Sciatic nerve (tissue), 2 donors: Measurements from ENCODE around the gene CLNK. TPM values are rescaled to one million over a fixed set of nuclear protein-coding genes. Genes with fewer than 3 reads are reported as not detected.

Experiments used
- ATAC-seq: fragments of 200-7000 bp; cut with Tn5 transposase; one replicate; pipeline ENCODE4 v1.9.1; 2020; ENCODE audit warnings: mild to moderate bottlenecking, moderate library complexity
- DNase-seq: peaks from one replicate; pipeline ENCODE4 v3.0.0-alpha.2; 2020; ENCODE audit warnings: low spot score
- intact Hi-C: fragments of 100-400 bp; cut with DNase I; formaldehyde crosslinking; loops from one replicate; pipeline ENCODE4 v1.14.2; 2022
- total RNA-seq: library from RNA; stranded (reverse); fragmentation: NEBNext Ultra II Directional; extraction: Animal tissue kit (Norgen Biotek cat#: 25700); gene quantifications from one replicate; pipeline ENCODE4 v1.2.1, GENCODE V29; 2021
- donor health status: DM: no; HTN: no; CAD: no.
- donor health status: DM: no; HTN: no; CAD: no.

CLNK gene, protein sequence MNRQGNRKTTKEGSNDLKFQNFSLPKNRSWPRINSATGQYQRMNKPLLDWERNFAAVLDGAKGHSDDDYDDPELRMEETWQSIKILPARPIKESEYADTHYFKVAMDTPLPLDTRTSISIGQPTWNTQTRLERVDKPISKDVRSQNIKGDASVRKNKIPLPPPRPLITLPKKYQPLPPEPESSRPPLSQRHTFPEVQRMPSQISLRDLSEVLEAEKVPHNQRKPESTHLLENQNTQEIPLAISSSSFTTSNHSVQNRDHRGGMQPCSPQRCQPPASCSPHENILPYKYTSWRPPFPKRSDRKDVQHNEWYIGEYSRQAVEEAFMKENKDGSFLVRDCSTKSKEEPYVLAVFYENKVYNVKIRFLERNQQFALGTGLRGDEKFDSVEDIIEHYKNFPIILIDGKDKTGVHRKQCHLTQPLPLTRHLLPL
- not detected for total RNA-seq

DNA sequence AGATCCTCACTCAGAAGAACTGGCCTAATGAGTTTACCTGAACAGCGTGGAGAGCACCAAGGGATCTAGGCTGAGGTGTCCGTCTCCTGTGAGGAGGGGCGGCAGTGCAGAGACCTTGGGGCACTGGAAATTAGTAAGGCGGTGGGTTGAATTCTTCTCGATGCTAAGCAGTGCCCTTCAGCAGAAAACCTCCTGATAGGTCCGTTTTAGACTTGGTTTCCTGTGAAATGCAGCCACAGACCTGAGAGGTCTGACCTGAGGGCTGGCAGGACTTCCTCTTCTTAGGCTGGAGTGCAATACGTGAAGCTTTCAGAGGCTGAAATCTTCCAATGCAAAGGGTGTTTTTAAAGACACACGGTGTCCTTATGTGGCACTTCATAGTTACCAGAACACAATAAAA is at the start of gene CLNK:
Gene CLNK (minus strand): TSS at position 138 of the 400 bp plus-strand sequence. CDS start 16,899 bp downstream, outside the sequence.
- ATAC-seq: no peak
- intact Hi-C loops: no loop called here
- no peak for DNase-seq

DNA sequence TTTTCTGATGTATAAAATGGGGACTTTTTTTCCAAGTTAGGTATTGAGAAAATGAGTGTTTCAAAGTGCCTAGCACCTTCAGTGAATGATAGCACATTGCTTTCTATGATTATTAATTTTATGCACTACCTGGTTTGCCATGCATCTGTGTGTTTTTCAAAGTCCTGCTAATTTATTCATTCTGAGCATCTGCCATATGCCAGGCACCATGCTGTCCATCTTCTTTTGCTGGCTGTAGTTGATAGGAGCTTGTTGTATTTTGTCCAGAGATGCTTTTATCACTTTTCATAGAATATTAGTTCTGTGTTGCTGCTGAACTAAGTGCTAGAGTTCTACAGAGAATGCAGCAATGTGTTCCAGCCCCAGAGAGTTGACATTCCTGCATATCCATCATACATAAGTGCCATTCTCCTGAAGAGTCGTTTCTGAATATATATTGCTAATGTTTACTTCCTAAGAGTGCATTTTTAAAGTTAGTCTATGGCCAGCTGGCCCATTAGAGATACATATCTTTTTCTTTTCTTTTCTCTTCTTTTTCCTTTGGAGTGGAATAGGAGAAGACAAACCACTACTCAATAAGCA is 49.0 kb upstream of the CLNK start:
- no peak for ATAC-seq
- intact Hi-C loops: no loop called here

DNA sequence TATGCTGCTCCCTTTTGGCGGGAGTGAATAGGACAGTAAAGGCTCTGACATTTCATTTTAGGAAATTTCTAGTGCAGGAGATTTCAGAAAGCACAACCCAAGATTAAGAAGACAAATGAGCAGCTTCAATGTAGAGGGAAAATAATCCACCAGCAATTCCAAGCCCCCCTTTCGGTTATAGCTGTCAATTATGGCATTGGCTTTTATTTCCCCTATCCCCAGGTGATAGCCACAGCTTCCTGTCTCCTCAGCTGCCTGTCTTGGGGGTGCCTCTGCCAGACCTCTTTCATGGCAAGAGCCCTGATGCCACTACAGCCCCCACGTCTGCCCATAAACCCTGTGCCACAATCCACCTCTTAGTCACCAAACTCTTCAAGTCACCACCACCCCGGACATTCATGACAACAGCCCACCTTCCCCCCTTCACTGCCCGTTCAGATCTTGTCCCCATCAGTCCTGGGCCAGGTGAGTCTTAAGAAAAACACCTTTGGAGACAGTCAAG is 48.4 kb upstream of the CLNK start:
- intact Hi-C loops: no loop called here

More for the DNA sequence above, 49.0 kb upstream of the CLNK start:
- DNase-seq: no peak

DNA sequence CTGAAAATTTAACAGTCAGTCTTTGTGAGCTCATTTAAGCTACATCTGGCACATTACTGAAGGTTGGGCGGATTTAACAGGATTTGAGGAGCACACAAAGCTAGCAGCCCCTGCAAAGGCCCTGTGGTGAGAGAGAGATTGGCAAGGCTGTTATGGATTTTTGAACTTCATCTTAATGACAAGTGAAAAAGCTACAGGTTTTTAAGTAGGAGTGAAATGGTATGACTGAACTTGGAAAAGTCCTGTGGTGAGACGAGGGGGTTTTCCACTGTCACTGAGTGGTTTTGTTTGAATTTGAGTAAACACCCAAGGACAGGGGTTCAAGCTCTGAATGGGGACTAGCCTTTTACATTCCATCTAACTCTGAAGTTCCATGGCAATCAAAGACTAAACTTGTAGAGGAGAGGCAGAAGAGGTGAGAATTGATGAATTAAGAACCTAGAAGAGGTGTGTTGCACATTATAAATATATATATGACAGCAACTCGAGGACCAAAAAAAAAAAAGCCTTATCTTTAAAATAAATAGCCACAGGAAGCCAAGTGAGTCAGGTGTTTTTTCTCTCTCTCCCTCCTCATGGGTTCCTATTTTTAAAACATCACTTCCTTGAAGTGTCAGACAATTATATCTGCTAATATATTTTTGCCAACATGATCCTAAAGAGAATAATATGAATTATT is 47.8 kb upstream of the CLNK start:
- ATAC-seq (no peak), DNase-seq (no peak)
- intact Hi-C loops: no loop called here

More for the DNA sequence above, 48.4 kb upstream of the CLNK start:
- DNase-seq (no peak), ATAC-seq (no peak)

DNA sequence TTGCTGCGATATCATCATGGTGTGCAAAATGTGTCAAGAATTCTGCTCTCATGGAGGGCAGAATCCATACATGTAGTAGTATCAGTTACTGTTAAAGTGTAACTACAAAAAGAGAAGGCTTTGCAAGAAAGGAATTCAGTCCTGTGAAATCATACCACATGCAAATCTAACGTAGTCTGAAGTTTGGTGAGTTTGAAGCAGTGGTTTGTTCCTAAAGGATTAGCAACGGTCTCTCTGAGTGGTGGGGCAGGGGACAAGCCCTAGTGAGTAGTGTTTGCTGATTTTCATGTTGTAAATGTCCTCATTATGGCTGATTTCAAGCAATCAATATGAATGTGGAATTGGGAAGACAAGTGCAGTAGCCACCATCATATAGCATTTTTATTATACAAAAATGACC is 47.1 kb upstream of the CLNK start:
- DNase-seq: no peak
- intact Hi-C loops: no loop called here
- ATAC-seq: no peak

DNA sequence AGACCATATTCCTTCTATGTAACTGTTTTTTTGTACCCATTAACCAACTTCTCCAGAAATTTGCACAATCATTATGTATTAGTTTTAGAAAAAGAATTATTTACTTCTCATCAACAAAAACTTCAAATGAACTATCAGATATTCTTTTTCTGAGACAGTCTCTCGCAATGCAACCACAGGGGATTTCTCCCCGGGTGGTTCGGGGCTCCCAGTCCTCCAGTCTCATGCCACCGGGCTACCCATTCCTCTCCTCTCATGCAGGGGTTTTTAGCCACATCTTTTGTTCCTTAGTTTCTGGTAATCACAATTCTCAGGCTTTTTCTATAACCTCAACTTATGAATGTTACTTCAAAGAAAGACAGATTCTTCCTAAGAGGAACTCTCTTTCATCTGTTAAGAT is 46.6 kb upstream of the CLNK start:
- intact Hi-C loops: no loop called here
- ATAC-seq: no peak

DNA sequence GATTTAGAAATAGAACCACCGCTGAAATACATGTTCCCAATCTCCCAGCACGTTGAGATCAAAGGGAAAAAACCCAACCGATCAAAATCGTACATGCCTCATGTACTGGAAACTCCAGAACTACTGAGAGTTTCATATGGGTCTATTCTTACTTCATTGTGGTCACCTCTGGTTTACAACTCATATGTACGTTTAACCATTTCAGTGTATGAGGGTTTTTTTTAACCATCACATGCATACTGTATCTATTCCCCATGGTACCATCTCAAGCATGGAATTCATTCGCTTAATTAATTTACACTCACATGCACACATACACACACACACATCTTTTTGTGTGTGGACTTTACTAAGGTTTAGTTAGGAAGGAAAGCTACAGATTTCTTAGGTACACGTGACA is 46.0 kb upstream of the CLNK start:
- DNase-seq (no peak), ATAC-seq (no peak)
- intact Hi-C loops: no loop called here

More for the DNA sequence above, 46.6 kb upstream of the CLNK start:
- no peak for DNase-seq

DNA sequence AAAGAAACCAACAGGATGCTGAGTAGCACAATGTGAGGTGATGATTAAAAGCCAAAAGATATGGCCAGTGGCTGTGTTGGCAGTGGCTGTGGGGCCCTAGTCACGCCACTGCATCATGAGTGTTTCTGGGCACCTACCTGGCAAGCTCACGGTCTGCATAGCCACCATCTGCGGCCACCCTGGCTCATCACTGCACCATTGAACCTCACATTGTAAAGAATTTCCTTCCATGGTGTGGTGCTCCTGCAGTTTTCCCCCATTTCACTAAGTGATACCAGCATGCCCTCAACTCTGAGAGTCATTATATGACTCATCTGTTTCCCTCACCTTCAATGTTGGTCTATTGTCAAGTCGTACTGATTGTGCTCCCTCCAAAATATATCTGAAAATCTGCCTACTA is 45.5 kb upstream of the CLNK start:
- intact Hi-C loops: no loop called here
- ATAC-seq: no peak
- DNase-seq: no peak

DNA sequence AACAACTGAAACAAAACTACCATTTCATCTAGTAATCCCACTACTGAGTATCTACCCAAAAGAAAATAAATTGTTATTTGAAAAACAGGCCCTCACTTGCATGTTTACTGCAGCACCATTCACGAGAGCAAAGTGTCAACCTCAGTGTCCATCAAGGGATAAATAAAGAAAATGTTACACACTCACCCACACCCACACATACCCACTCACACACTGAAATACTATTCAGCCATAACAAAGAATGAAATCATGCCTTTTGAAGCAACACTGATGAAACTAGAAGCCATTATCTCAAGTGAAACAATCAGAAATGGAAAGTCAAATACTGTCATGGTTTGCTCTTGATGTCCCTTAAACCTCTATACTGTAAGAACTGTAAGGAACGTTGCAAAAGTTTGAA is 44.8 kb upstream of the CLNK start:
- ATAC-seq: no peak
- intact Hi-C loops: no loop called here

DNA sequence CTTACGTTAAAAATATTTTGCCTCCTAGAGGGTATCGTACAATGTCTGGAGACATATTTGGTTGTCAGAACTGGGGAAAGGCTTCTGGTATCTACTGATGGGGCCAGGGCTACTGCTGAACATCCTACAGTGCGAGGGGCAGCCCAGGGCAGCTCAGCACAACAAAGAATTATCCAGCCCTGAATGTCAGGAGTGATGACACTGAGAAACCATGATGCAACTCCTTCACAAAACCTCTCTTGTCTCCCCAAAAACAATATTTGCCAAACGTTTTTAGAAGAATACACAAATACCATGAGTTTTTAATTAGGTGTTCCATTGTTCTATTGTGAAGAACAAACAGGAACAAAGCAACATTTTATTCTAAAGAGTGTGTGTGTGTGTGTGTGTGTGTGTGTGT is 43.4 kb upstream of the CLNK start:
- DNase-seq: no peak
- intact Hi-C loops: no loop called here
- peak; percentile 50 for ATAC-seq

More for the DNA sequence above, 44.8 kb upstream of the CLNK start:
- no peak for DNase-seq

DNA sequence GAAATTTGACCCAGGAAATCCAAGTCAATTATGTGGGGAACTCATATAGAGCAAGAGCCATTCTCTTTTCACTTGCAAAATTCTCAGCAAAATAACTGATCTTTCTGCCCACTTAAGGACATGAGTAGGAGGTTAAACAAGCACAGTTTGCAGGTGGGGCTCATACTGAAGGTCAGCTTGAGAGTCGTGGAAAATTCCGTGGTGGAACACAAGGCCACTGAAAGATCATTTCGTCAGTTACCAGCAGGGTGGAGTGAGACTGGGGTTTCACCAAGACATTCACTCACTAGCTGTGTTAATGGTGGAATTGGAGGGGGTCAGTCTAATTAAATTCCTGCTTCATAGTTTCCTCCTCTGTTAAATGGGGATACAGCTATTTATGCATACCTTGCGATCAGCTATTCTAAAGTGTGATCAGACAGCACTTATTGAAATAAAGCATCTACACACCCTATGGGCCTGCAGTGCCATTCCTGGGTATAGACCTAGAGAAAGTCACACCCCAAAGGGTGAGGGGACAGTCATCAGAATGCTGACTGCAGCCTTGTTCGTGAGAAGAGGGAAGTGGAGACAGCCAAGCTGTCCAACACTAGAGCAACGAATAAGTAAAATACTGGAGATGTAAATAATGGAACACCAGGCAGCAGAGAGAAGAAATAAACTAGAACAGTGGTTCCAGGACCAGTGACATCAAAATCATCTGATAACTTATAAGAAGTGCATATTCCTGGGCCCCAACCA is 42.7 kb upstream of the CLNK start:
- intact Hi-C loops: no loop called here
- no peak for ATAC-seq

DNA sequence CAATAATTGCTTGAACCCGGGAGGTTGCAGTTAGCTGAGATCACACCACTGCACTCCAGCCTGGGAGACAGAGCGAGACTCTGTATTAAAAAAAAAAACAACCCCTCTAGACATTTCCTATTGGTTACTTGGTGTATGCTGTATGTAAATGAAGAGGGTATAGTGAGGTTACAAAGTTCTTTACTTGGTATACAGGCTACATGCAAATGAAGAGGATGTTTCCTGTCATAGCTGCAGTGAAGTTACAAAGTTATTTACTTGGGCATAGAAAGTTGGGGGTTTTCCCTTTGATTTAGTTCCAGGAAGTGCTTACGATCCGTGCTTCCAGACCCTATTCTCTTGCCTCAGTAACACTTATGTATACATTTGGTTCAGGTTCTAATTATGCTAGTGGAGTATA is 38.4 kb upstream of the CLNK start:
- DNase-seq: no peak
- intact Hi-C loops: no loop called here
- ATAC-seq: no peak

More for the DNA sequence above, 42.7 kb upstream of the CLNK start:
- no peak for DNase-seq

DNA sequence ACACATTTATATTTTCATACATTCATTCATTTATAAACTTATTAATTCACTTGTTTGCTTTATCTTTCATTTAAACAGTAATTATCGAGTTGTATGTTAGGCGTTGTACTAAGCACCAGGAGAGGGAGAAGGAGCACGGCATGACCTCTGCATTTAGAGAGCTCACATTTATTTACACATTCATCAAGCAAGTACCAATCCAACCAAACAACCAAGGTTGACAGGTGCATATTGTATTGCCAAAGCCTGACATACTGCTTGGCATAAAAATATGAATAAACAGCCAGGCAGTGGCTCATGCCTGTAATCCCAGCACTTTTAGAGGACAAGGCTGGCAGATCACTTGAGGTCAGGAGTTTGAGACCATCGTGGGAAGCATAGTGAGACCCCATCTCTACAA is 37.0 kb upstream of the CLNK start:
- intact Hi-C loops: no loop called here
- ATAC-seq (no peak), DNase-seq (no peak)

DNA sequence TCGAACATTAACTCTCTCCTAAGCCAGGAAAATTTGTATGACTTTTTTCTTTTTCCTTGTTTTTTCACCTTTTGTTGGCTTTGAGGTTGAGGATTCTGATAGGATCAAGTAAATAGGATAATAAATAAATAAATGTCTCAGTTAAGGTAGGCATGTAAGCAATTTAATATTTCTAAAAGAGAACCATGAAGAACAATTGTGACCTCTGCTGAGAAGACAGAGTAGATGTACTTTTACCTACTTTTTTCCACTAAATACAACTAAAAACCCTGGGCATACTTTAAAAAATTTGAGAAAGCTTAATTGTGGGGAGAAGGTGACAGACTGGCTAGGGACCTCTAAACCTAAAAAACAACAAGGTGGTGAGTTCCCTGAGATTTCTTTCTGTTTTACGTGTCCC is 31.6 kb upstream of the CLNK start:
- DNase-seq (no peak), ATAC-seq (no peak)
- intact Hi-C loops: no loop called here

DNA sequence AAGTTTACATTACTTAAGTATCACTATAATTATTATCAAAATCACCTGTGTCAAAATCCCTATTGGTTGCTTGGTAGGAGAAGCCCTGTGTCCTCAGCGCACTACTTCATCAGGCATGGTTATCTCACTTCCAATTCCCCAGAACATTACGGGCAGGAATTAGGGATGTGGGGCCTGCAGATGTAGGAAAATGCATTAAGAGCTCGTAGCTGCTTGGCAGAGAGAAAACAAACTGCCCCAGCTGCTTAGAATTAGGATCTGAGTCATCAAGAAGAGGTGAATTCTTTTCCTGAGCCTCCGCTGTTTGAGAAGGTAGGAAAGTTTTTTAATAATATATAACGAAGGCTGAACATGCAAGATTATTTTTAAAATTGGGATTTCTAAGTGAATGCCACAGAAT is 31.1 kb upstream of the CLNK start:
- intact Hi-C loops: no loop called here
- no peak for DNase-seq
- no peak for ATAC-seq

DNA sequence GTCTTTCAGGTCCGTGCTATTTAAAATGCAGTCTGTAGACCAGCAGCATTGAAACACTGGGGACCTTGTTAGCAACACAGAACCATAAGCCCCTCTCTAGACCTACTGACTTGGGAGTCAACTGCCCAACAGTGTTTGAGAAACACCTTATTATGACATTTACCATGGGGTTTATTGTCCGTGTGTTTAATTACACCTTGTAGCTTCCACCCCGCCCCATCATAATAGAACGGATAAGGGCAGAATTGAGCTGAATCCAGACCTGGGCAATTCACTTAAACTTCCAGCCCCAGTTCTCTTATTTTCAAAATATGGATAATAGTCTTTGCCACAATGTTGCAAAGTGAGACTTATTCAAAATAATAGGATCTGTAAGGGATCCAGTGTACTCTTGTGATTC is 30.6 kb upstream of the CLNK start:
- ATAC-seq: no peak
- intact Hi-C loops: no loop called here
- DNase-seq: no peak

DNA sequence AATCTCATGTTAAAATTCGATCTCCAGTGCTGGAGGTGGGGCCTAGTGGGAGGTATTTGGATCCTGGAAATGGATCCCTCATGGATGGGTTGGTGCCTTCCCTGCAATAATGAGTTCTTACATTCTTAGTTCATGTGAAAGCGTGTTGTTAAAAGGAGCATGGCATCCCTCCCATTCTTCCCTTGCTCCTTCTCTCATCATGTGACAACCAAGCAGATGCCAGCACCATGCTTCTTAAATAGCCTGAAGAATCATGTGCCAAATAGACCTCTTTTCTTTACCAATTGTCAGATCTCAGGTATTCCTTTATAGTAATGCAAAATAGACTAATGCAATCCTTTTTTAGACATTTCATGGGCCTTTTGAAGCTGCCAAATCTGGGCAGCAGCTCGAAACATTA is 29.0 kb upstream of the CLNK start:
- intact Hi-C loops: no loop called here
- ATAC-seq (no peak), DNase-seq (no peak)

DNA sequence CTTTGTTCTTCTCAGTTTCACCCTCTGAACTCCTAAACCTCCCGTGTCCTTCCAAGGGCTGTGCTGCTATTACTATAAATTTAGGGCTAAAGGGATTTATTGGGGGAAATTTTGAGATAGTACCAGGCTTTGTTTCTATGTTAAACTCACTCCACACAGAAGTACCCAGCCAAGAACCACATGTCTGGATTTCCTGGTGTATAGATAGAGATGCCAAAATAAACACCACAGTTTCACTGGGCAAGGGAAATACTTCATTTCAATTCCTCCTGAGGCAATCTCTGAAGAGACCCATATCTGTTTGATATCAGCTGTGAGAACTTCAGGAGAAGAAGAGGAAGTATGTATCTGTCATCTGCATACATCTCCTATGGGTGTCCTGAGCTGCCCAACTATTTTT is 21.7 kb upstream of the CLNK start:
- DNase-seq (no peak), ATAC-seq (no peak)
- intact Hi-C loops: no loop called here

DNA sequence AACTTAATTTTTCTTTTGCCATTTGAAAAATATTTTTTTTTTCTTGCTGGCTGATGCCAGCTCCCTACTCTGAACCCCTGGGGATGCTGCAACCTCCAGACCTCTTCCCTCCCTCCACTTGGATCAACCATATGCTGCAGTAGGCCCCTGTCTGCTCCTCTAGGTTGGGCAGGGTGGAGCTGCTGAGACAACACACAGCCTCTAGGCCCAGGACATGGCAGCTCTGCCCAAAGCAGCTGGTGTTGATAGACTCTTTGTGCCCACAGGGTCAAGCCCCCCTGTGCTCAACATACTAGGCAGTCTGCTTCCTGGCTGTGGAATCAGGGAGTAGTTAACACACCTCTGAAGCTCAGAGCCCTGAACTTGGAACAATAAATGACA is 19.9 kb upstream of the CLNK start:
- ATAC-seq: no peak
- DNase-seq: no peak
- intact Hi-C loops: no loop called here
